Lower leg skin (tissue), 3 donors: ENCODE results near the gene HTR7.

ENCODE experiments used
- CTCF ChIP-seq, 3 donors: fragments of 450-650 bp; IDR thresholded peaks; one replicate each; pipeline ENCODE4 v1.5.1; 2016; ENCODE audit warnings: antibody characterized with exemption in 3 of 3, mild to moderate bottlenecking in 3 of 3, moderate library complexity in 2 of 3
- POLR2A ChIP-seq, 2 donors: fragments of 450-650 bp; IDR thresholded peaks; one replicate each; pipeline ENCODE4 v1.6.1; 2016 to 2017; ENCODE audit warnings: antibody characterized with exemption in 2 of 2, mild to moderate bottlenecking in 1 of 2, moderate library complexity in 1 of 2

- TF ChIP-seq CTCF (IDR thresholded peaks at IDR 0.05) (no peak), POLR2A (IDR thresholded peaks at IDR 0.05) (no peak)
Measured at GRCh38 chr10:90780488-90780887, 77.4 kb downstream of the HTR7 start.
